ENCODE measurements around the gene PEAK1. TPM values are rescaled to one million over a fixed set of nuclear protein-coding genes. Genes with fewer than 3 reads are reported as not detected.
"Not testable (repeated sequence)": the region's sequence is repeated elsewhere in the genome, so short reads cannot be mapped to it uniquely, and the experiment has no call there.

PEAK1 gene
- total RNA-seq, 2 donors from 2014 or later: 25.4 to 38.4 TPM

DNA sequence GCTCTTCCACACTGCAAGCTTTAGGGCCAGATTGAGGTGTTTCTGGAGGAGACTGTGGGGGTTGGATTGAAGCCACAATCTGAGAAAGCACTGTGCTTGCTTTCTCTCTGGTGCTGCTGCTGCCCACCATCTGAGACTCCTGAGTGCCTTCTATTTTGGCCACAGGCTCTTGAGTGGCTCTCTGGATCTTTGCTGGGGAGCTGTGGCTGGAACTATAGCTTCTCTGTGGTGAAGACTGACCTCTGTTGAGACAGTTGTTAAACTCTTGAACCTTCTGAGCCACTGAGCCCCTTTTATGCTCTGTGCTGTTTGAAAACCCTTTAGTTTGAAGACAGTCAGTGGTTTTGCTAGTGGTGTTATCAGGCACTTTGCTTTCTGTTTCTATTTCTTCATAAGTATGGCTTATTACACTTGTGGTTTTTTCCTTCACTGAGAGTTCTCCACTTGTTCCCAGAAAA, 240.3 kb downstream of the PEAK1 start:
- H3K4me3 ChIP-seq (ENCODE audit: low read length): no peak overlapping the region
- no peak for DNase-seq
- Mint-ChIP-seq H3K36me3 (ENCODE audit: low read depth) (no peaks in the 10 kb centered on the region), H3K9me3 (no peaks in the 10 kb centered on the region), H3K4me3 (no peak overlapping the region), H3K27ac (no peak overlapping the region), H3K27me3 (ENCODE audit: insufficient read depth) (no peaks in the 10 kb centered on the region), H3K4me1 (peaks cover 19% of the 10 kb centered on the region)
- peaks cover 7% of the 10 kb centered on the region for H3K4me1 ChIP-seq (ENCODE audit: control insufficient read depth, insufficient read depth, low read length)
- no peaks in the 10 kb centered on the region for H3K27me3 ChIP-seq (ENCODE audit: control insufficient read depth, insufficient read depth, low read length, poor library complexity, severe bottlenecking)
- TF ChIP-seq, protein P1, sequence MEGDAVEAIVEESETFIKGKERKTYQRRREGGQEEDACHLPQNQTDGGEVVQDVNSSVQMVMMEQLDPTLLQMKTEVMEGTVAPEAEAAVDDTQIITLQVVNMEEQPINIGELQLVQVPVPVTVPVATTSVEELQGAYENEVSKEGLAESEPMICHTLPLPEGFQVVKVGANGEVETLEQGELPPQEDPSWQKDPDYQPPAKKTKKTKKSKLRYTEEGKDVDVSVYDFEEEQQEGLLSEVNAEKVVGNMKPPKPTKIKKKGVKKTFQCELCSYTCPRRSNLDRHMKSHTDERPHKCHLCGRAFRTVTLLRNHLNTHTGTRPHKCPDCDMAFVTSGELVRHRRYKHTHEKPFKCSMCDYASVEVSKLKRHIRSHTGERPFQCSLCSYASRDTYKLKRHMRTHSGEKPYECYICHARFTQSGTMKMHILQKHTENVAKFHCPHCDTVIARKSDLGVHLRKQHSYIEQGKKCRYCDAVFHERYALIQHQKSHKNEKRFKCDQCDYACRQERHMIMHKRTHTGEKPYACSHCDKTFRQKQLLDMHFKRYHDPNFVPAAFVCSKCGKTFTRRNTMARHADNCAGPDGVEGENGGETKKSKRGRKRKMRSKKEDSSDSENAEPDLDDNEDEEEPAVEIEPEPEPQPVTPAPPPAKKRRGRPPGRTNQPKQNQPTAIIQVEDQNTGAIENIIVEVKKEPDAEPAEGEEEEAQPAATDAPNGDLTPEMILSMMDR (conservative IDR thresholded peaks at IDR 0.05): no peak
- H3K27ac ChIP-seq (ENCODE audit: low read depth, low read length): no peak overlapping the region
- no peaks in the 10 kb centered on the region for H3K36me3 ChIP-seq (ENCODE audit: control insufficient read depth, insufficient read depth, low read length)
- no peaks in the 10 kb centered on the region for H3K9me3 ChIP-seq (ENCODE audit: control insufficient read depth, low read length)
- no peak overlapping the region for H3K9ac ChIP-seq (ENCODE audit: extremely low read depth, low read length, poor library complexity, severe bottlenecking)

DNA sequence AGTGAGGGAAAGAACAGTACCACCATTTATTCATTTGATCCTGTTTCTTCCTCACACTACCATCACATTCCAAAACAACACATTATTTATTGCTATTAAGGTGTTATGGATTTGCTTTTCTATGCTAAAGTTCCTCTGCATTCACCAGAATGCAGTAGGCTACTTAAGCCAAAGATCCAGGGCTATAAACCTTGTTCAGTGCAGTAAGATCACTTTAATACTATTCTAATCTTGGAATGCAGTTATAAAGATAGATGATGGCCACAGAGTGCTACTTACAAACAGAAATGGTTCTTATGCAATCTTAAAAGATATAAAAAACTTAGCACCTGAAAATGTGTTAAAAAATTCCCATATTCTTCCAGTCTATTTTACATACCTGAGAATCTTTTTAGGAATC, 241.5 kb downstream of the PEAK1 start:
- Histone ChIP-seq H3K27me3 (ENCODE audit: control insufficient read depth, insufficient read depth, low read length, poor library complexity, severe bottlenecking) (no peaks in the 10 kb centered on the region), H3K27ac (ENCODE audit: low read depth, low read length) (no peak overlapping the region), H3K9ac (ENCODE audit: extremely low read depth, low read length, poor library complexity, severe bottlenecking) (no peak overlapping the region), H3K4me3 (ENCODE audit: low read length) (no peak overlapping the region), H3K4me1 (ENCODE audit: control insufficient read depth, insufficient read depth, low read length) (peaks cover 4% of the 10 kb centered on the region), H3K36me3 (ENCODE audit: control insufficient read depth, insufficient read depth, low read length) (no peaks in the 10 kb centered on the region), H3K9me3 (ENCODE audit: control insufficient read depth, low read length) (no peaks in the 10 kb centered on the region)
- Mint-ChIP-seq H3K9me3 (no peaks in the 10 kb centered on the region), H3K4me1 (peaks cover 22% of the 10 kb centered on the region), H3K27me3 (ENCODE audit: insufficient read depth) (no peaks in the 10 kb centered on the region), H3K4me3 (no peak overlapping the region), H3K27ac (no peak overlapping the region), H3K36me3 (ENCODE audit: low read depth) (no peaks in the 10 kb centered on the region)
- no peak for DNase-seq
- TF ChIP-seq, protein P1 (conservative IDR thresholded peaks at IDR 0.05): no peak

DNA sequence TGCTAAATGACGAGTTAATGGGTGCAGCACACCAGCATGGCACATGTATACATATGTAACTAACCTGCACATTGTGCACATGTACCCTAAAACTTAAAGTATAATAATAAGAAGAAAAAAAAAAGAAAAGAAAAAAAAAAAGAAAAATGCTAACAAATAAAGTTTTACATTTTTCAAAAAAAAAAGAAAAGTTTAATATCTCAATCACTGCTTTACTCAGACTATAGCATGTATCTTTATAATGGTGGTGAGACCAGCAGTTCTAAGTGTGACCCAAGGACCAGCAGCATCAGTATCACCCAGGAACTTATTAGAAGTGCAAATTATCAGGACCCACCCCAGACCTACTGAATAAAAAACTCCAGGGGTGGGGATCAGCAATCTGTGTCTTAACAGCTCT, 243.8 kb downstream of the PEAK1 start:
- not testable (repeated sequence) for H3K9me3 Mint-ChIP-seq; H3K36me3 ChIP-seq (ENCODE audit: control insufficient read depth, insufficient read depth, low read length); H3K27me3 Mint-ChIP-seq (ENCODE audit: insufficient read depth); H3K4me3 ChIP-seq (ENCODE audit: low read length); H3K27me3 ChIP-seq (ENCODE audit: control insufficient read depth, insufficient read depth, low read length, poor library complexity, severe bottlenecking); H3K4me1 ChIP-seq (ENCODE audit: control insufficient read depth, insufficient read depth, low read length); H3K4me3 Mint-ChIP-seq; H3K27ac Mint-ChIP-seq; H3K9me3 ChIP-seq (ENCODE audit: control insufficient read depth, low read length); H3K9ac ChIP-seq (ENCODE audit: extremely low read depth, low read length, poor library complexity, severe bottlenecking); H3K27ac ChIP-seq (ENCODE audit: low read depth, low read length); H3K4me1 Mint-ChIP-seq; H3K36me3 Mint-ChIP-seq (ENCODE audit: low read depth); DNase-seq
- no CpG with 5 or more reads among the region's 1 CpG for WGBS, 2 experiments (ENCODE audit: insufficient coverage in 1 of 2, insufficient read length in 1 of 2)

DNA sequence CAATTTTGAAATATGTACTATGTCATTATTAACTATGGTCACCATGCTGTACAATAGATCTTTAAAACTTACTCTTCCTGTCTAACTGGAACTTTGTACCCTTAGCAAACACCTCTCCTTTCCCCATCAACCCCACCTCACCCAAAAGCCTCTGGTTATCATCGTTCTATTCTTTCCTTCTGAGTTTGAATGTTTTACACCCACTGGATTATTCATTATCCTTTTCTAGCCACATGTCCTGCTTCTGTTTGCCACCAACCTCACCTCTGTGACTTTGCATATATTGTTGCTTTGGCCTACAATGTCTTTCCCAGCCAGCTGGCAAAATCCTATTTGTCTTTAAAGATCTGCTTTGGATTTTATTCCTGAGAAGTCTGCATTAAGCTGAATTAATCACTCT, 246.4 kb downstream of the PEAK1 start:
- WGBS, 2 experiments (ENCODE audit: insufficient coverage in 1 of 2, insufficient read length in 1 of 2): 86% methylated on average over 1 of the region's 1 CpG
- Histone ChIP-seq H3K4me1 (ENCODE audit: control insufficient read depth, insufficient read depth, low read length) (no peaks in the 10 kb centered on the region), H3K4me3 (ENCODE audit: low read length) (no peak overlapping the region), H3K9ac (ENCODE audit: extremely low read depth, low read length, poor library complexity, severe bottlenecking) (no peak overlapping the region), H3K27me3 (ENCODE audit: control insufficient read depth, insufficient read depth, low read length, poor library complexity, severe bottlenecking) (no peaks in the 10 kb centered on the region), H3K27ac (ENCODE audit: low read depth, low read length) (no peak overlapping the region), H3K36me3 (ENCODE audit: control insufficient read depth, insufficient read depth, low read length) (no peaks in the 10 kb centered on the region), H3K9me3 (ENCODE audit: control insufficient read depth, low read length) (no peaks in the 10 kb centered on the region)
- TF ChIP-seq, protein P1 (conservative IDR thresholded peaks at IDR 0.05): no peak
- H3K27ac Mint-ChIP-seq: no peak overlapping the region
- H3K9me3 Mint-ChIP-seq: no peaks in the 10 kb centered on the region
- H3K27me3 Mint-ChIP-seq (ENCODE audit: insufficient read depth): no peaks in the 10 kb centered on the region
- H3K36me3 Mint-ChIP-seq (ENCODE audit: low read depth): no peaks in the 10 kb centered on the region
- H3K4me3 Mint-ChIP-seq: no peak overlapping the region
- peaks cover 4% of the 10 kb centered on the region for H3K4me1 Mint-ChIP-seq
- DNase-seq: no peak

All from endodermal cell (in vitro differentiated cells).